ENCODE measurements around the gene MTOR.

- TF ChIP-seq POLR2A (IDR thresholded peaks at IDR 0.05): no peak
- no peak for TF ChIP-seq CTCF (IDR thresholded peaks at IDR 0.05 in 8 of 11, conservative IDR thresholded peaks at IDR 0.05 in 3 of 11)
Measured at GRCh38 chr1:11158291-11158690, 104.1 kb downstream of the MTOR start.

All from spleen (tissue), 7 donors.